Fibroblast of skin of right quadriceps (primary cell): ENCODE results near the gene USH2A.

Experiments
- DNase-seq: peaks from one replicate; pipeline ENCODE4 v3.0.0-alpha.2; 2013

The USH2A gene

DNA sequence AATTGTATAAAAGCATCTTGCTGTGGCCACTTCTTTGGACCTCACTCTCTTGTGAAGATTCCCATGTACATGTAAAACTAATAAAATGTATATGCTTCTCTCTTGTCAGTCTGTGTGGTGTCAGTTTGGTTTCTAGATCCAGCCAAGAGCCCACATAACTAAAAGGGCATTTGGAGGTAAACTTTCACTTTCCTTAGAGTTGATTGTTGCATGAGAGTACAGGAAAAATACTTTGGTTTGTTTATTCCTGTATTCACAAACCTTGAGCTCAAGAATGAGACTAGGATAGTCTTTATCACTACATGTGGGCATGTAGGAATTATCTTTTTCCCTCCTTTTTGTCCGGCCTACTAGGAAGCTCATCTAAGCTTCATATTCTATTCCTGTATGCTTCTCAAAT, 805.3 kb downstream of the USH2A start:
- DNase-seq: no peak

GRCh38 chr1:215612391-215612790, 810.9 kb downstream of the USH2A start:
- no peak for DNase-seq

DNA sequence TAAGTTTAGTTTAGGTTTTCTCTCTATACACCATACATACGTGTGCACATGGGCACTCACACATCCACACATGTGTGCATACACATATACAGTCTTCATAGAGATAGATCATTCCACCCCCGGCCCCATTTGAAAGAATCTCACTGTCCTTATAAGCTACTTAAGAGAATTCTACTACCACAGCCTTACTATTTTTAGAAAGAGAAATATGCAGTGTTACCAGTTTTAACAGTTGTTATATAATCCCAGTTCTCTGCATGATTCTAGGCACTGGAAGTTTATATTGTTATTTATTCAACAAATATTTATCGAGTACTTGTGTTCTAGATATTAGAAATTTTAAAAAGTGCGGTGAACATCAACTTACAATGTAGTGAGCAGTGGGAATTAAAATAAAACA, 814.6 kb downstream of the USH2A start:
- no peak for DNase-seq

- no peak for DNase-seq
Observed at GRCh38 chr1:215607412-215607811, 815.8 kb downstream of the USH2A start.

GRCh38 chr1:215606564-215607168, 816.6 kb downstream of the USH2A start:
- no peak for DNase-seq

DNA sequence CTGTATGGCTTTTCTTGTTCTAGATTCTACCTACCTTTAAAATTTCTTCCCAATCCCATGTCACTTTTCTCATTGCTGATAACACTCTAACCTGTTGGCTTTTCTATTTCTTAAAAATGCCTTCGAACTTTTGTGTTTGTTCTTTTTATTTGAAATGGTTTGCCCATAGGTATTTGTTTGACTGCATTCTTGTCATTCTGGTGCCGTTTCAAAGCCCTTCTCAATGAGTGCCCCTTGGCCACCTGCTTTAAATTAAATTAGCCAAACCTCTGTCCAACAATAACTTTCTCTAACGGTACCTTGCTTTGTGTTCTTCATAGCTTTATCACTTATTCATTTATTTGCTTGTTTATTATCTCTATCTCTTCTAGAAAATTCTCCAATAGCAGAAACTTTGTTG, 817.2 kb downstream of the USH2A start:
- no peak for DNase-seq

- no peak for DNase-seq
Observed at GRCh38 chr1:215605011-215605621, 818.1 kb downstream of the USH2A start.

DNA sequence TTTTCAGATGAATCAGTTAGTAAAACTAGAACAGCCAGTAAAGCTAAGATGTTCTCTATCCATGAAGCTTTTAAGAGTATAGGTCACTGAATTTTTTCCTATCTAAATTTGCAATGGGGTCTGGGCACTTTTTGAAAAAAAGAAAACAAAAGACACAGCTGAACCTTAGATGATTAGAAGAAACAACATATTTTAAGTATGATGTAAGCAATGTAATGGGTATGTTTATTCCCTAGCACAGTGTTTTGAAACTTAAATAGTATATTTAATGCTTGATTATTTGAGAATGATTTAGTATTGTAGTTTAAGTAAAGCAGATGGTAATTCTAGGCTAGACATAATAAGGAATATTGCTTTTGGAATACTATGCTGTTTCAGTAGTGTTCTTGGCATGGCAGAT, 819.9 kb downstream of the USH2A start:
- DNase-seq: no peak

DNA sequence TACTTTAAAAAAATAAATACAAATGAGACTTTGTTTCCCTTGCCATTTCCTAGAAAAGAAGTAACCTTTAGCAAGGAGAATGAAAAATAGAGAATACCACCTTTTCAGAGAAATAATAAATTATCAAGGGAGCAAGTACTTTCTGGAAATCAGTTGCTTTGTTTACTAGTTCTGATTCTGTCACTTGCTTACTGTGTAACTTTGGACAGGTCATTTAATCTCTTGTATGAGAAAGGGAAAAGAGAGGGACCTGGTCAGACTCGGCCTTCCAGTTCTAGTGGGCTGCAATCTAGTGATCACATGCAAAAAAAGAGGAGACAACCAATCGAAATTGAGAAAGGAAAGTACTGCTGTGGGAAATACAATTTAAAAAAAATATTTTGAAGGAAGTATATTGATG, 822.0 kb downstream of the USH2A start:
- DNase-seq: no peak

DNA sequence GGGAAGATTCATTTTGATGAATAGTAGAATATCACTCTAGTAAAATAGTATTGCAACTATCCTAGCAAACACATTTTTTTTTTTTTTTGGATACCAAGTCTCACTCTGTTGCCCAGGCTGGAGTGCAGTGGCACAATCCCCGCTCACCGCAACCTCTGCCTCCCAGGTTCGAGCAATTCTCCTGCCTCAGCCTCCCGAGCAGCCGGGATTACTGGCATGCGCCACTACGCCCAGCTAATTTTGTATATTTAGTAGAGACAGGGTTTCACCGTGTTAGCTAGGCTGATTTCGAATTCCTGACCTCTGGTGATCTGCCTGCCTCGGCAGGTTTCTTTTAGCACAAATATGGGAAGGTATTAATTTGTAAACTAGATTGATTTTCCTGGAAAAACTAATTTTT, 822.4 kb downstream of the USH2A start:
- no peak for DNase-seq

DNA sequence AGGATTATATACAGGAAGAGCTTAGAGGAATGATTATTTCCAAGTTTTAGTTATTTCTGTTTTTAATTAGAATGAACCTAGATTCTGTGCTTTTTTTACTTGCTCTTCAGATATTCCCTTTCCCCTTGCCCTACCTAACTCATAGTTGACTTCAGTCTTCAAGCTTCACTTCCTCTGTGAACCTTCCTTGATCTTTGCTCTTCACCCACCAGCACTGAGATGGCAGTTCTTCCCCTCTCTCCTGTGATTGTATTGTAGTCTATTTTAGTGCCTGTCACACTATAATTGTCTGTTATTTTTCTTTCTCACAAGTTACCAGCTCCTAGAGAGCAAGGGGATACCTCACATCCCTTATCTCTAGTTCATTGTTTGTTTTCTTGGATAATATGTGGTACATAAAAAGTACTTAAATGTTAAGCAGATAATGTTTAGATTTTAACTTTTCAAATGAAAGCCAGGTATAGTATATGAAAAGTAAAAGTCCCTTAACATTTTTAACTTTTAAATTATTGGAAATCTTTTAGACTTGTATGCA, 822.9 kb downstream of the USH2A start:
- no peak for DNase-seq

- DNase-seq: peak; percentile 75
Observed at GRCh38 chr1:215599418-215600074, 823.7 kb downstream of the USH2A start.

DNA sequence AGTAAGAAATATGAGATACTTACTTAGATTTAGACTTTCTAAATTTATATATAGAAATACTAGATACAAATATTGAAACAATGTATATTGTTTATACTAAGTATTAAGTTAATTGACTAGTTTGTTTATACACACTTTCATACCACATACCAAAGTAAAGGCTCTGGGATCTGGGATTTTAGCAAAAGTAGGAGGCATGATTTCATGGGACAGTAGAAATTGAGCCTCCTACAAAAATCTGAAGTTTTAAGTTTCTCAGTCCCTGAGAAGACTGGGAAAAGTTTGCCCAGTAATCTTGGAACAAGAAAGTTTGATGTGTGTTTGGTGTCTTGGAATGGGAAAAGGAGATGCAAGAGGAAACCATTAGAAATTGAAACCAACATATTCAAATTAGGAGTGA, 825.3 kb downstream of the USH2A start:
- no peak for DNase-seq

DNA sequence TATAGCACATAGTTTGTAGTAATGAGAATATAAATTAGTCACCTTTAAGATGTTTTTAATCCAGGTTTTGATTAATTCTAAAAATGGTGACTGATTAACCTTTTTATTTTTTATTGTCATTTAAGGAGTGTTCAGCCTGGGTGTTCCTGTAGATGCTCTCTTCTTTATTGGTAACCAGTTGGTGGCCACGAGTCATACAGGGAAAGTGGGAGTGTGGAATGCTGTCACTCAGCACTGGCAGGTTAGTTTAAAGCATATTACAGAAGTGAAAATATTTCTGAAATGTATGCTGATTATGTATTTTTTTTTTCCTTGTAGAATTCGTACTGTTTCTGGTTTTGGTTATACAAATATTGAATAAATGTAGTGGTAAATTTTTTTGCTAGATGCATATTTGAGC, 828.0 kb downstream of the USH2A start:
- DNase-seq: peak; percentile 52

DNA sequence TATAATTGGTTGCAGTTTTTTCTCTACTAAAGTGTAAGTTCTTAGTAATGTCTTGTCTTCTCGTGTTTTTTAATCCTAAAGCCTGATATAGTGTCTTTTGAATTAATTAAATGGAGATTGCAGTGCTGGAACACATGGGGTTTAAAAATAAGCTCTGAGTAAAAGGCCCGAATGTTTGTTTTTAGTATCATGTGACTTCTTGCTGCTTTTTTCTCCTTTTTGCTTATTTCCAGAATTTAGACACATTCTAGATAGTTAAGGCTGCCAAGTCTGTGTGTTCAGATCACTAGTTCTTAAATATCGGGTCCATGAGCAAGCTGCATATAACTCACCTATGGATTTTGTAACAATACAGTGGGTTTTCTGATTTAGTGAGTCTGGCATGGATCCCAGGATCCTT, 828.6 kb downstream of the USH2A start:
- DNase-seq: no peak

DNA sequence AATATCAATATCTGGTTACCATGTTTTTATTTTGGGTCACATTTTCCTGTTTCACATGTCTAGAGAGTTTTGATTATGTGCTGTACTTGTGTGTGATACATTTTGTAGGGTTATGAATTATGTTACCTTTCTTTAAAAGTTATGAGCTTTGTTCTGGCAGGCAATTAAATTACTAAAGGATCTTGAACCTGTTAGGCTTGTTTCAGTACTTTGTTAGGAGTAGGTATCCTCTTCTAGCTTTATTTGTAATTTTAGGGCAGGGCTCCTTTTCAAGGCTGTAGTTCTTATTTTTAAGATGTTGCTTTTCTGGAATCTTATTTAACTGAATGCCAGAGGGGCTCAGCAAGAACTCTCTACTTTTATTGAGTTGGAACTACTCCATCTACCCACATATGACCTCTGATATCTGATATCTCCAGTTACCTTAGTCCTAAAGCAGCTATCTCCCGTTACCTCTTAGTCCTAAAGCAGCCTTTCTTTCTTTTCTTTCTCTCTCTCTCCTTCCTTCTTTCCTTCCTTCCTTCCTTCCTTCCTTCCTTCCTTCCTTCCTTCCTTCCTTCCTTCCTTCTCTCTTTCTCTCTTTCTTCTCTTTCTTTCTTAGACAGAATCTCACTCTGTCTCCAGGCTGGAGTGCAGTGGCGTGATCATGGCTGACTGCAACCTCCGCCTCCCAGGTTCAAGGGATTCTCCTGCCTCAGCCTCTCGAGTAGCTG, 832.3 kb downstream of the USH2A start:
- DNase-seq: no peak

DNA sequence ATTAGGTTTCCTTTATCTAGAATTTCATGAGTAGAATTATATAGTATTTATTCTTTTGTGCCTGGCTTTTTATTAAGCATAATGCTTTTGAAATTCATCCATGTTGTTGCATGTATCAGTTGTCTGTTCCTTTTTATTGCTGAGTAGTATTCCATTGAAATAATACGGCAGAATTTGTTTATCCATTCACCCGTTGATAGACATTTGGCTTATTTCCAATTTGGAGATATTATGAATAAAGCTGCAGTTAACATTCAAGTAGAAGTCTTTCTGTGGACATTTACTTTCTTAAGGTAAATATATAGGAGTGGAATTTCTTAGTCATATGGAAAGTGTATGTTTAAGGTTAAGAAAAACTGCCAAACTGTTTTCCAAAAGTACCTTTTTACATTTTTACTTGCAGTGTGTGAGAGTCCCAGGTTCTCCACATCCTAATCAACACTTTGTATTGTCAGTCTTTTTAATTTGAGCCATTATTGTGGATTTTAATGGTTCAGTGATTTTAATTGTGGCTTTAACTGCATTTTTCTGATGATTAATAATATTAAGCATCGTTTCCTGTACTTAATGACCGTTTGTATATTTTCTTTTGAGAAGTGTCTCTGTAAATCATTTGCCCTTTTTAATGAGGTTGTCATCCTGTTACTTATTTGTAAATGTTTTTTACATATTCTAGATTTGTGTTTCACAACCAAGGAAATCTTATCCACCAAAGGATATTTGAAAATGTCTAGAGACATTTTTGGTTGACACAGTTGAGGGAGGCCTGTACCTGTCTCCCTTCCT, 833.4 kb downstream of the USH2A start:
- DNase-seq: no peak

DNA sequence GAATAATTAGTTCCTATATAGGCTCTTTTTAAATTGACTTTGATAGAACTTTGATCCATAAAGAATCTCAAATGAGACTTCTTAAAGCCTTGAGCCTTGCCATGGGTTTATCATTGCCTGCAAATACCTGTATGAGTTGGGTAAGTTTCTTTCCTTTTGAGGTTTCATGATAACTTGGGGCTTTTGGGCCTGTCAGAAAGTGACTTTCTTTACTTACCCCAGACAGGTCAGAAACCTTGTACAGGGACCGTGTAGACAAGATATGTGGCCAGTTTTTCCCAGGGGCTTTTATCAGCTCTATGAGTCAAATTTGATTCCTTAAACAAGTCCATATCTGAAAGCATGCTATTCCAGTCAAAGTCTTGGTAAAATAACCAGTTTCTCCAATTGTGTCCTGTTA, 838.9 kb downstream of the USH2A start:
- DNase-seq: no peak

GRCh38 chr1:215583185-215583749, 840.0 kb downstream of the USH2A start:
- DNase-seq: no peak

- no peak for DNase-seq
Observed at GRCh38 chr1:215581896-215582295, 841.4 kb downstream of the USH2A start.
